Tibial nerve (tissue), 4 donors: ENCODE data around the gene RAB11FIP3. TPM values are rescaled to one million over a fixed set of nuclear protein-coding genes. Genes with fewer than 3 reads are reported as not detected.

Experiments used
- DNase-seq, 2 donors: peaks; one replicate each; pipeline ENCODE4 v3.0.0-alpha.2; 2019; ENCODE audit warnings: low spot score in 2 of 2
- H3K27ac ChIP-seq, 4 donors: fragments of 200-600 bp; sonication (generic) in 3 of 4; one replicate each; pipeline ENCODE4 v1.5.1; 2017 to 2019; ENCODE audit warnings: mild to moderate bottlenecking in 1 of 4
- H3K27me3 ChIP-seq, 2 donors: fragments of 200-600 bp; sonication (generic) in 1 of 2; one replicate each; pipeline versions ENCODE4 v1.5.1 to v1.6.0; 2017 to 2019
- H3K36me3 ChIP-seq, 3 donors: fragments of 200-600 bp; sonication (generic); one replicate each; pipeline ENCODE4 v1.5.1; 2018 to 2019
- H3K4me1 ChIP-seq, 4 donors: fragments of 200-600 bp; sonication (generic) in 3 of 4; one replicate each; pipeline ENCODE4 v1.5.1; 2017 to 2019
- H3K4me3 ChIP-seq, 4 donors: fragments of 200-600 bp; sonication (generic) in 3 of 4; one replicate each; pipeline ENCODE4 v1.5.1; 2017 to 2019; ENCODE audit warnings: mild to moderate bottlenecking in 1 of 4, moderate library complexity in 1 of 4
- H3K9me3 ChIP-seq, 4 donors: fragments of 200-600 bp; sonication (generic) in 3 of 4; one replicate each; pipeline ENCODE4 v1.5.1; 2017 to 2019
- CTCF ChIP-seq, 5 experiments: fragments of 200-600 bp in 3 of 5; fragments of 450-650 bp in 2 of 5; sonication (generic) in 3 of 5; IDR thresholded peaks; one replicate each; pipeline ENCODE4 v1.5.1; 2016 to 2019; ENCODE audit warnings: antibody characterized with exemption in 5 of 5, mild to moderate bottlenecking in 3 of 5, moderate library complexity in 2 of 5
- EP300 ChIP-seq, 2 donors: sonication (generic); formaldehyde crosslinking; IDR thresholded peaks; one replicate each; pipeline ENCODE4 v1.6.1; 2017; ENCODE audit warnings: antibody characterized with exemption in 2 of 2, mild to moderate bottlenecking in 1 of 2
- POLR2A ChIP-seq, 2 donors: fragments of 450-650 bp; IDR thresholded peaks; one replicate each; pipeline ENCODE4 v1.6.1; 2017; ENCODE audit warnings: antibody characterized with exemption in 2 of 2, mild to moderate bottlenecking in 2 of 2, moderate library complexity in 2 of 2
- WGBS, 2 donors: methylation state at CpG; one replicate each; pipeline ENCODE4 v1.1.5; 2018; 5-methylcytosine and 5-hydroxymethylcytosine counted together
- total RNA-seq, 4 donors: library from RNA; depleted of rRNA; stranded (reverse); fragments of >200 nt; gene quantifications; one replicate each; pipeline ENCODE4 v1.1.0, GENCODE V29; 2016

The RAB11FIP3 gene
- total RNA-seq, 4 donors from 2014 or later: 30.2 to 128 (median 54.6) TPM

- 89 to 94% methylated on average over 12 of the region's 12 CpGs for WGBS, 2 donors
- no peaks in the 10 kb centered on the region for H3K9me3 ChIP-seq
- no peaks in the 10 kb centered on the region for H3K27me3 ChIP-seq
- H3K36me3 ChIP-seq: no peaks in the 10 kb centered on the region
- H3K4me1 ChIP-seq: peaks cover 0 to 24% (median 5%) of the 10 kb centered on the region in 4 donors
- no peak overlapping the region for H3K4me3 ChIP-seq
- TF ChIP-seq POLR2A (IDR thresholded peaks at IDR 0.05) (no peak), EP300 (IDR thresholded peaks at IDR 0.05) (no peak), CTCF (IDR thresholded peaks at IDR 0.05) (no peak)
- no peak overlapping the region for H3K27ac ChIP-seq
- DNase-seq: no peak
Observed at GRCh38 chr16:455453-455852, 30.0 kb downstream of the RAB11FIP3 start.

GRCh38 chr16:456891-457483 lies 31.5 kb downstream of the RAB11FIP3 start:
- Histone ChIP-seq H3K4me1 (peaks cover 0 to 18% (median 5%) of the 10 kb centered on the region in 4 donors), H3K27ac (peak overlapping the region in 3 of 4 donors; percentile 6 to 77 (median 74)), H3K36me3 (peaks cover 0 to 14% (median 0%) of the 10 kb centered on the region in 3 donors), H3K4me3 (no peak overlapping the region), H3K9me3 (no peaks in the 10 kb centered on the region), H3K27me3 (no peaks in the 10 kb centered on the region)
- no peak for DNase-seq
- 38% methylated on average over 11 of the region's 11 CpGs for WGBS, 2 donors
- TF ChIP-seq POLR2A (IDR thresholded peaks at IDR 0.05) (no peak), EP300 (IDR thresholded peaks at IDR 0.05) (no peak), CTCF (IDR thresholded peaks at IDR 0.05) (no peak)

GRCh38 chr16:457732-458400 lies 32.4 kb downstream of the RAB11FIP3 start:
- DNase-seq: no peak
- 74 to 93% methylated on average over 7 to 10 of the region's 14 CpGs for WGBS, 2 donors

GRCh38 chr16:459761-460160 lies 34.3 kb downstream of the RAB11FIP3 start:
- DNase-seq: no peak
- H3K9me3 ChIP-seq: no peaks in the 10 kb centered on the region
- WGBS, 2 donors: 90 to 91% methylated on average over 7 of the region's 7 CpGs

More at GRCh38 chr16:457732-458400, 32.4 kb downstream of the RAB11FIP3 start:
- peak overlapping the region in 3 of 4 donors; percentile 6 to 77 (median 70) for H3K27ac ChIP-seq
- H3K36me3 ChIP-seq: peaks cover 0 to 23% (median 0%) of the 10 kb centered on the region in 3 donors
- no peak overlapping the region for H3K4me3 ChIP-seq
- no peak for TF ChIP-seq EP300 (IDR thresholded peaks at IDR 0.05)
- TF ChIP-seq CTCF (IDR thresholded peaks at IDR 0.05): no peak
- no peak for TF ChIP-seq POLR2A (IDR thresholded peaks at IDR 0.05)
- H3K27me3 ChIP-seq: no peaks in the 10 kb centered on the region
- no peaks in the 10 kb centered on the region for H3K9me3 ChIP-seq
- peaks cover 0 to 18% (median 5%) of the 10 kb centered on the region in 4 donors for H3K4me1 ChIP-seq

More at GRCh38 chr16:459761-460160, 34.3 kb downstream of the RAB11FIP3 start:
- no peak overlapping the region for H3K27ac ChIP-seq
- H3K4me3 ChIP-seq: no peak overlapping the region
- H3K4me1 ChIP-seq: peaks cover 0 to 18% (median 5%) of the 10 kb centered on the region in 4 donors
- peaks cover 0 to 35% (median 0%) of the 10 kb centered on the region in 3 donors for H3K36me3 ChIP-seq
- TF ChIP-seq CTCF (IDR thresholded peaks at IDR 0.05) (no peak), POLR2A (IDR thresholded peaks at IDR 0.05) (no peak), EP300 (IDR thresholded peaks at IDR 0.05) (no peak)
- no peaks in the 10 kb centered on the region for H3K27me3 ChIP-seq
